ENCODE data around the gene ZNF793. TPM values are rescaled to one million over a fixed set of nuclear protein-coding genes. Genes with fewer than 3 reads are reported as not detected.

ZNF793 gene
- total RNA-seq, 4 donors from 2014 or later = 8.7 to 11.3 (median 10.2) TPM

DNA sequence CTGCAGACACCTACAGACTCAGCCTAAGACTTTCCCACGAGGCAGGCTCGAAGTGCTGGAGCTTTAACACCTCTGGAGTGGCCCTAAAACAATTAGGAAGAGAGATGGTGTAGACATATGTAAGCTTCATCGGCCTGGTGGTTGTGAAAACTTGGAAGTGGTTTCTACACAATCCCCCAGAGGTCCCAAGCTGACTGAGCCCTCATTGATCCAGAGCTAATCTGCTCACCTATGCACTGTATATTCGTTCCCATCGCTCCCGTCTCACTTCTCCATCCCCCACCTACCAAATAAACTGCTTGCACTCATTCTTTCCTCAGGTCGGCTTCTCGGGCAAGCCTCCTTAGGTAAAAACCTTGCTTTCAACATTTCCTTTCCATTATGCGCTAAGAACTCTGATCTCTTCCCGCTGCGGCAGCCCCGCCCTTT lies 767 bp upstream of the ZNF793 start:
- DNase-seq = no peak
- Histone ChIP-seq H3K4me3 (replicated peaks in 1 of 3) (peak overlapping the region; percentile 49 to 81 (median 49)), H3K27ac (peak overlapping the region; percentile 90 to 97 (median 95)), H3K27me3 (no peaks in the 10 kb centered on the region), H3K36me3 (peaks cover 0 to 3% of the 10 kb centered on the region in 2 donors), H3K4me1 (peaks cover 6 to 7% of the 10 kb centered on the region in 2 donors), H3K9me3 (no peaks in the 10 kb centered on the region)
- intact Hi-C loops (cut with DNase I) = no loop called here
- no peak for TF ChIP-seq POLR2A (IDR thresholded peaks at IDR 0.05)
- no peak for TF ChIP-seq CTCF (IDR thresholded peaks at IDR 0.05)
- WGBS, 2 donors = 2 to 5% methylated on average over 11 to 12 of the region's 12 CpGs

DNA sequence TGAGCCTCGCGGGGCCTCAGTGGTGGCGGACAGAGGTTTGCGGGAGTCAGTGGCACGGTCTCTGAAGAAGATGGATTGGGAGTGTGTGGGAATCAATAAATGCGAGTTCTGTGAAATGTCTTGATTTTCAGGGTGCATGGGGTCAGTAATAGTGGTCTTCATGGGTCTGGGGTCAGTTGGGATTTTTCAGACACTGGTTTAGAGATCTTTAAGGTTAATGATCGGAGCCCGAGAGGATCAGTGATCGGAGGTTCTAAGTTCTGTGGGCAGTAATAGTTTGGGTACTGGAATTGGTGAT lies 377 bp downstream of the ZNF793 start:
- Histone ChIP-seq H3K27me3 (no peaks in the 10 kb centered on the region), H3K4me3 (replicated peaks in 1 of 3) (peak overlapping the region; percentile 49 to 81 (median 49)), H3K9me3 (no peaks in the 10 kb centered on the region), H3K27ac (peak overlapping the region; percentile 90 to 97 (median 95)), H3K4me1 (peaks cover 6 to 7% of the 10 kb centered on the region in 2 donors), H3K36me3 (peaks cover 0 to 11% of the 10 kb centered on the region in 2 donors)
- no peak for DNase-seq
- 1 to 2% methylated on average over 9 of the region's 9 CpGs for WGBS, 2 donors
- intact Hi-C loops (cut with DNase I) = no loop called here
- TF ChIP-seq CTCF (IDR thresholded peaks at IDR 0.05) = no peak
- no peak for TF ChIP-seq POLR2A (IDR thresholded peaks at IDR 0.05)

- 98 to 99% methylated on average over 3 of the region's 3 CpGs for WGBS, 2 donors
- peaks cover 0 to 6% of the 10 kb centered on the region in 2 donors for H3K4me1 ChIP-seq
- H3K36me3 ChIP-seq = peaks cover 0 to 15% of the 10 kb centered on the region in 2 donors
- no peaks in the 10 kb centered on the region for H3K9me3 ChIP-seq
- H3K4me3 ChIP-seq (replicated peaks in 1 of 3) = no peak overlapping the region
- TF ChIP-seq CTCF (IDR thresholded peaks at IDR 0.05) (no peak), POLR2A (IDR thresholded peaks at IDR 0.05) (no peak)
- no peak for DNase-seq
- H3K27me3 ChIP-seq = no peaks in the 10 kb centered on the region
- intact Hi-C loops (cut with DNase I) = no loop called here
- no peak overlapping the region for H3K27ac ChIP-seq
Measured at GRCh38 chr19:37511186-37511585, 4.4 kb downstream of the ZNF793 start.

DNA sequence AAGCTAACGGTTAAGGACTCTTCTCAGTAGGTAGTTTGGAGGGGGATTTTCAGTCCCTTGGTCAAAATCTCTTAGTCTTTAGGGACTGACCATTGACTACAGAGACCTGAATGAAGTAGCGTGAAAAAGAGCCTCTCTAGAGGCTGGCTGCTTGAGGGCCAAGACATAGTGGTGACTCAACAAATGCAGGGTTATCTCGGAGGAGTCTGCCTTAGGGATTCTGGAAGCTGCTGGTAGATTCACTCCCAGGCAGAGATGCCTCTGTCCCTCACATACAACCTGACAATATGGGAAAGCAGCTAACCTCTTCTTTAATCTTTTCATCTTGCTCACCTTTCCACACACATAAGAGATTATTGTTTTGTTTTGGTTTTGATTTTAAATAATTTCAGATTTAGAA lies 5.1 kb downstream of the ZNF793 start:
- no peak overlapping the region for H3K27ac ChIP-seq
- peaks cover 0 to 15% of the 10 kb centered on the region in 2 donors for H3K36me3 ChIP-seq
- no peak for TF ChIP-seq CTCF (IDR thresholded peaks at IDR 0.05)
- TF ChIP-seq POLR2A (IDR thresholded peaks at IDR 0.05) = no peak
- 92 to 95% methylated on average over 3 of the region's 3 CpGs for WGBS, 2 donors
- H3K4me3 ChIP-seq (replicated peaks in 1 of 3) = no peak overlapping the region
- H3K27me3 ChIP-seq = no peaks in the 10 kb centered on the region
- intact Hi-C loops (cut with DNase I) = no loop called here
- peaks cover 0 to 6% of the 10 kb centered on the region in 2 donors for H3K4me1 ChIP-seq
- H3K9me3 ChIP-seq = no peaks in the 10 kb centered on the region
- no peak for DNase-seq

GRCh38 chr19:37513397-37513796 lies 6.7 kb downstream of the ZNF793 start:
- TF ChIP-seq CTCF (IDR thresholded peaks at IDR 0.05) (no peak), POLR2A (IDR thresholded peaks at IDR 0.05) (no peak)
- Histone ChIP-seq H3K36me3 (peaks cover 0 to 15% of the 10 kb centered on the region in 2 donors), H3K9me3 (no peaks in the 10 kb centered on the region), H3K27ac (no peak overlapping the region), H3K4me1 (no peaks in the 10 kb centered on the region), H3K27me3 (no peaks in the 10 kb centered on the region), H3K4me3 (replicated peaks in 1 of 3) (no peak overlapping the region)
- no peak for DNase-seq
- intact Hi-C loops (cut with DNase I) = no loop called here
- 65 to 73% methylated on average over 2 of the region's 2 CpGs for WGBS, 2 donors
